SK-N-SH (cell line): ENCODE data around the gene CDC6. TPM values are rescaled to one million over a fixed set of nuclear protein-coding genes. Genes with fewer than 3 reads are reported as not detected.

ENCODE experiments used
- CTCF ChIA-PET: fragments of 300-600, 350-600 bp; formaldehyde crosslinking; extraction: SDS; loops from one replicate; lab custom pipeline; 2021; lab: Yijun Ruan, JAX
- POLR2A ChIA-PET: fragments of 350-600 bp; sonication (Branson Sonifier 250); formaldehyde crosslinking; extraction: SDS; loops from one replicate; lab custom pipeline; 2020; ENCODE audit warnings: antibody characterized with exemption, inconsistent platforms; lab: Yijun Ruan, JAX
- DNase-seq: peaks from one replicate; pipeline ENCODE4 v3.0.0; 2012
- H2AFZ ChIP-seq: fragments of 200-600 bp; sonication (generic); 2 replicates; pipeline ENCODE4 v1.8.1; 2016; ENCODE audit warnings: antibody characterized with exemption, mild to moderate bottlenecking, low read depth
- H3F3A ChIP-seq: fragments of 200-600 bp; sonication (generic); replicated peaks from 2 replicates; pipeline ENCODE3; 2016; ENCODE audit warnings: antibody characterized with exemption, mild to moderate bottlenecking; ENCODE audit not compliant: insufficient read depth
- H3K27ac ChIP-seq, 2 experiments: fragments of 200-500 bp in 1 of 2; fragments of 200-600 bp in 1 of 2; sonication (Bioruptor generic) in 1 of 2; sonication (generic), shearing (Covaris generic) in 1 of 2; 2 replicates each; pipeline versions ENCODE4 v1.5.1 to v1.6.1; 2014 to 2016; ENCODE audit warnings: low read depth in 2 of 2, inconsistent platforms in 1 of 2, low read length in 1 of 2, mild to moderate bottlenecking in 1 of 2, mixed read lengths in 1 of 2
- H3K27me3 ChIP-seq: fragments of 200-600 bp; sonication (generic), shearing (Covaris generic); 2 replicates; pipeline ENCODE4 v1.6.1; 2016; ENCODE audit warnings: mixed run types; ENCODE audit not compliant: insufficient read depth
- H3K36me3 ChIP-seq, 2 experiments: fragments of 200-500 bp in 1 of 2; fragments of 200-600 bp in 1 of 2; sonication (Bioruptor generic) in 1 of 2; sonication (generic) in 1 of 2; replicated peaks in 1 of 2; 2 replicates each; pipeline versions ENCODE3 to v1.5.1; 2014 to 2016; ENCODE audit warnings: low read length in 1 of 2, mild to moderate bottlenecking in 1 of 2; ENCODE audit not compliant: insufficient read depth in 2 of 2, control insufficient read depth in 1 of 2
- H3K4me1 ChIP-seq, 2 experiments: fragments of 200-500 bp in 1 of 2; fragments of 200-600 bp in 1 of 2; sonication (Bioruptor generic) in 1 of 2; sonication (generic), shearing (Covaris generic) in 1 of 2; 2 replicates each; pipeline versions ENCODE4 v1.5.1 to v1.6.1; 2014 to 2016; ENCODE audit warnings: low read depth in 1 of 2, low read length in 1 of 2, mixed run types in 1 of 2; ENCODE audit not compliant: insufficient read depth in 2 of 2, control insufficient read depth in 1 of 2
- H3K4me2 ChIP-seq: fragments of 200-600 bp; sonication (generic), shearing (Covaris generic); 2 replicates; pipeline ENCODE4 v1.6.1; 2017; ENCODE audit warnings: mixed run types
- H3K4me3 ChIP-seq, 2 experiments: fragments of 200-500 bp in 1 of 2; fragments of 200-600 bp in 1 of 2; sonication (Bioruptor generic) in 1 of 2; sonication (generic), shearing (Covaris generic) in 1 of 2; 2 replicates each; pipeline versions ENCODE4 v1.5.1 to v1.8.1; 2014 to 2016; ENCODE audit warnings: low read depth in 2 of 2, inconsistent platforms in 1 of 2, low read length in 1 of 2, mild to moderate bottlenecking in 1 of 2, mixed read lengths in 1 of 2, moderate library complexity in 1 of 2
- H3K79me2 ChIP-seq: fragments of 200-600 bp; sonication (generic); 2 replicates; pipeline ENCODE4 v1.8.1; 2017; ENCODE audit warnings: mild to moderate bottlenecking; ENCODE audit not compliant: insufficient read depth
- H3K9ac ChIP-seq: fragments of 200-600 bp; sonication (generic); 2 replicates; pipeline ENCODE4 v1.6.1; 2017; ENCODE audit warnings: mixed run types
- H3K9me2 ChIP-seq: fragments of 200-600 bp; sonication (generic); 2 replicates; pipeline ENCODE4 v1.6.1; 2017; ENCODE audit warnings: mixed run types
- H3K9me3 ChIP-seq: fragments of 200-600 bp; sonication (generic); 2 replicates; pipeline ENCODE4 v1.6.1; 2017; ENCODE audit warnings: mixed run types, mild to moderate bottlenecking, moderate library complexity
- H4K20me1 ChIP-seq: fragments of 200-600 bp; sonication (generic); 2 replicates; pipeline ENCODE4 v1.6.1; 2017; ENCODE audit warnings: mild to moderate bottlenecking, mixed run types; ENCODE audit not compliant: insufficient read depth
- CHD2 ChIP-seq: fragments of 150-350 bp; IDR thresholded peaks from 2 replicates; pipeline ENCODE4 v1.6.1; 2018; ENCODE audit warnings: low read length; ENCODE audit not compliant: partially characterized antibody
- CTCF ChIP-seq: fragments of 200-600 bp; sonication (generic); IDR thresholded peaks from 2 replicates; pipeline ENCODE4 v1.6.1; 2017; ENCODE audit warnings: antibody characterized with exemption, mild to moderate bottlenecking, moderate library complexity
- EZH2phosphoT487 ChIP-seq: fragments of 200-600 bp; sonication (generic); IDR thresholded peaks from 2 replicates; pipeline ENCODE4 v1.6.1; 2017; ENCODE audit warnings: low read depth, mixed run types, mild to moderate bottlenecking, antibody characterized with exemption, moderate library complexity, borderline replicate concordance
- FOXM1 ChIP-seq: IDR thresholded peaks from 2 replicates; pipeline ENCODE4 v1.4.0; 2012; ENCODE audit warnings: low read depth, mild to moderate bottlenecking
- GATA2 ChIP-seq: sonication (generic); formaldehyde crosslinking; IDR thresholded peaks from 2 replicates; pipeline ENCODE4 v1.5.0; 2020; ENCODE audit warnings: mild to moderate bottlenecking, missing genetic modification reagents
- IRF3 ChIP-seq: fragments of 150-350 bp; IDR thresholded peaks from 2 replicates; pipeline ENCODE4 v1.6.1; 2016; ENCODE audit warnings: mild to moderate bottlenecking, low read depth, low read length
- MEF2A ChIP-seq: IDR thresholded peaks from 2 replicates; pipeline ENCODE4 v1.4.0; 2012; ENCODE audit warnings: low read depth, borderline replicate concordance
- NFIC ChIP-seq: IDR thresholded peaks from 2 replicates; pipeline ENCODE4 v1.4.0; 2012; ENCODE audit warnings: borderline replicate concordance
- RAD21 ChIP-seq: IDR thresholded peaks from 2 replicates; pipeline ENCODE4 v1.6.1; 2012; ENCODE audit warnings: mild to moderate bottlenecking, low read length
- RFX5 ChIP-seq: IDR thresholded peaks from 2 replicates; pipeline ENCODE4 v1.6.1; 2012; ENCODE audit warnings: mild to moderate bottlenecking, improper control_type of control experiment, low read length
- SIN3A ChIP-seq: IDR thresholded peaks from 2 replicates; pipeline ENCODE4 v1.6.1; 2012; ENCODE audit warnings: low read depth, mild to moderate bottlenecking, low read length, moderate library complexity, borderline replicate concordance
- TCF12 ChIP-seq: IDR thresholded peaks from 2 replicates; pipeline ENCODE4 v1.4.0; 2012
- TEAD4 ChIP-seq: IDR thresholded peaks from 2 replicates; pipeline ENCODE4 v1.4.0; 2012; ENCODE audit warnings: mild to moderate bottlenecking, borderline replicate concordance; ENCODE audit not compliant: insufficient read depth
- USF2 ChIP-seq: fragments of 150-350 bp; IDR thresholded peaks from 2 replicates; pipeline ENCODE4 v1.6.1; 2017; ENCODE audit warnings: antibody characterized with exemption, low read length, low read depth, borderline replicate concordance
- YY1 ChIP-seq: IDR thresholded peaks from 2 replicates; pipeline ENCODE4 v1.4.0; 2012; ENCODE audit warnings: low read depth, mild to moderate bottlenecking
- WGBS: methylation state at CpG from one replicate; pipeline ENCODE4 v1.1.6; 2017; ENCODE audit warnings: low lambda C conversion rate; 5-methylcytosine and 5-hydroxymethylcytosine counted together
- polyA plus RNA-seq, 3 experiments: library from polyadenylated mRNA; depleted of rRNA; stranded (reverse); fragments of >200 nt; gene quantifications; 2 replicates each; pipeline ENCODE4 v1.2.3, GENCODE V29; 2012

CDC6 gene
- polyA plus RNA-seq, 1 of the 3 experiments (the other 2 are of a cell fraction): 12.7 TPM

GRCh38 chr17:40351359-40352236 is 63.9 kb downstream of the CDC6 start:
- 89% methylated on average over 26 of the region's 27 CpGs for WGBS
- peak overlapping the region; percentile 30 to 99; a peak in 3 of 4 replicates for H3K27ac ChIP-seq
- TF ChIP-seq IRF3 (no peak), CTCF (no peak), RFX5 (no peak), NFIC (no peak), RAD21 (no peak), TCF12 (no peak), FOXM1 (no peak), TEAD4 (no peak), USF2 (no peak), GATA2 (no peak), MEF2A (no peak), EZH2phosphoT487 (no peak), SIN3A (no peak), YY1 (no peak), CHD2 (no peak)
- H3K9me3 ChIP-seq: no peaks in the 10 kb centered on the region
- peaks cover 39 to 56% of the 10 kb centered on the region in 2 experiments for H3K36me3 ChIP-seq
- peaks cover 39 to 89% of the 10 kb centered on the region in 2 experiments for H3K4me1 ChIP-seq
- no peaks in the 10 kb centered on the region for H3K9me2 ChIP-seq
- no peak overlapping the region for H3K4me2 ChIP-seq
- peaks cover 50% of the 10 kb centered on the region for H4K20me1 ChIP-seq
- ChIA-PET POLR2A (interaction anchor here (0.6 to 4.7 kb wide), 12 partner anchors 10 to 296 kb away, joined by 3 to 24 read pairs (median 6); partner anchors contain the start of genes RARA and SMARCE1), CTCF (interaction anchor here (1.4 to 57.6 kb wide), 8 partner anchors 11 to 206 kb away, joined by 3 to 1706 read pairs (median 173); partner anchors contain the start of genes CCR7, CDC6, RARA and TOP2A)
- no peaks in the 10 kb centered on the region for H3K27me3 ChIP-seq
- no peak overlapping the region; a peak in 1 of 4 replicates for H3K4me3 ChIP-seq
- DNase-seq: no peak
- peaks cover 11% of the 10 kb centered on the region for H3F3A ChIP-seq
- H3K79me2 ChIP-seq: peaks cover 35% of the 10 kb centered on the region
- H3K9ac ChIP-seq: no peak overlapping the region
- H2AFZ ChIP-seq: no peak overlapping the region
